ENCODE data around the gene ACTA2. TPM values are rescaled to one million over a fixed set of nuclear protein-coding genes. Genes with fewer than 3 reads are reported as not detected.

ACTA2 gene
- total RNA-seq, 1 experiment from 2014 or later = 2.4 TPM

DNA sequence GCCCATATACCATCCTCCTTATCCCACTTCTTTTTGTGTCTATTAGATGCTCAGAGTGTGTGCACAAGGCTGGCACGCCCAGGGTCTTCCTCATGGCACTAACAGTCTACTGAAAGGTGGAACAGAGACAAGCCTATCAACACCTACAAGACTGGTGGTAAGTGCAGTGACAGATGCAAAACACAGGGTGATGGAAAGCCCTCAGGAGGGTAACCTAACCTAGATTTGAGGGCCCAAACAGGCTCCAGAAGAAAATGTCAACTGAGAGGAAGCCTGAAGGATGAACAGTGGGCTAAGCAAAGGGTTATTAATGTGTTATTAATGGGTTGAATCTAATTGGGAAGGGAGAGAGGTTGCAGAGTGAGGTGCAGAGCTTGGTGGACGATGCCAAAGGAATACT lies 36.9 kb upstream of the ACTA2 start:
- Histone ChIP-seq H3K56ac (ENCODE audit: insufficient read length, low read depth, low read length) (no peak overlapping the region), H3K18ac (ENCODE audit: insufficient read length, low read depth, low read length) (no peak overlapping the region), H4K20me1 (ENCODE audit: control insufficient read depth, insufficient read depth, insufficient read length) (no peaks in the 10 kb centered on the region), H2BK5ac (ENCODE audit: insufficient read length, low read length) (no peak overlapping the region), H2BK20ac (ENCODE audit: low read depth, low read length, poor library complexity, severe bottlenecking) (no peak overlapping the region), H3K14ac (ENCODE audit: insufficient read depth, low read length) (no peak overlapping the region), H2BK120ac (ENCODE audit: low read depth, low read length, poor library complexity, severe bottlenecking) (no peak overlapping the region), H3K23me2 (ENCODE audit: insufficient read length, low read depth, low read length, poor library complexity, severe bottlenecking) (peaks cover 18% of the 10 kb centered on the region), H3K9ac (ENCODE audit: extremely low read depth, insufficient read length, low read length) (no peak overlapping the region), H3K27ac (ENCODE audit: insufficient read length, low read depth, low read length) (no peak overlapping the region), H4K5ac (ENCODE audit: insufficient read length, low read depth, low read length) (no peak overlapping the region), H4K91ac (ENCODE audit: insufficient read length, low read depth, low read length) (no peak overlapping the region), H3K27me3 (ENCODE audit: insufficient read depth, low read length) (no peaks in the 10 kb centered on the region; the same call in 1 of the 2 replicates), H3K4ac (ENCODE audit: low read depth, low read length) (no peak overlapping the region), H3K9me3 (ENCODE audit: control insufficient read depth, low read depth, low read length) (no peaks in the 10 kb centered on the region), H2AK5ac (ENCODE audit: insufficient read length, low read length) (no peak overlapping the region), H4K8ac (replicated peaks; ENCODE audit: insufficient read length, low read depth, low read length) (no peak overlapping the region), H3T11ph (ENCODE audit: low read length) (no peak overlapping the region), H2BK12ac (ENCODE audit: insufficient read length, low read depth, low read length) (no peak overlapping the region), H3K4me1 (ENCODE audit: insufficient read depth, low read length) (no peaks in the 10 kb centered on the region), H3K4me2 (ENCODE audit: insufficient read depth, insufficient read length, low read length) (no peak overlapping the region), H3K79me1 (ENCODE audit: insufficient read depth, low read depth, low read length, poor library complexity, severe bottlenecking) (no peaks in the 10 kb centered on the region), H3K23ac (ENCODE audit: insufficient read length, low read depth, low read length) (no peak overlapping the region), H2BK15ac (ENCODE audit: low read depth, low read length) (no peak overlapping the region), H3K79me2 (ENCODE audit: insufficient read depth, low read length) (no peaks in the 10 kb centered on the region), H2AFZ (ENCODE audit: low read length) (no peak overlapping the region)
- Mint-ChIP-seq H3K4me1 (peaks cover 28 to 29% of the 10 kb centered on the region in 2 experiments), H3K27me3 (ENCODE audit: low read depth) (peaks cover 42% of the 10 kb centered on the region), H3K9me3 (0 out of 5 replicates have a peak, but pooled peaks cover 0 to 2% of the 10 kb centered on the region in 2 experiments), H3K4me3 (peak overlapping the region in 1 of 2 experiments; percentile 50; a peak in 1 of 5 replicates), H3K27ac (no peak overlapping the region), H3K36me3 (ENCODE audit: insufficient read depth in 1 of 3, low read depth in 3 of 3) (no peaks in the 10 kb centered on the region; a peak in 1 of 7 replicates)
- no peak for DNase-seq
- no CpG with 5 or more reads among the region's 2 CpGs for WGBS (ENCODE audit: extremely low coverage, insufficient read length, low lambda C conversion rate)
- TF ChIP-seq, protein P1, sequence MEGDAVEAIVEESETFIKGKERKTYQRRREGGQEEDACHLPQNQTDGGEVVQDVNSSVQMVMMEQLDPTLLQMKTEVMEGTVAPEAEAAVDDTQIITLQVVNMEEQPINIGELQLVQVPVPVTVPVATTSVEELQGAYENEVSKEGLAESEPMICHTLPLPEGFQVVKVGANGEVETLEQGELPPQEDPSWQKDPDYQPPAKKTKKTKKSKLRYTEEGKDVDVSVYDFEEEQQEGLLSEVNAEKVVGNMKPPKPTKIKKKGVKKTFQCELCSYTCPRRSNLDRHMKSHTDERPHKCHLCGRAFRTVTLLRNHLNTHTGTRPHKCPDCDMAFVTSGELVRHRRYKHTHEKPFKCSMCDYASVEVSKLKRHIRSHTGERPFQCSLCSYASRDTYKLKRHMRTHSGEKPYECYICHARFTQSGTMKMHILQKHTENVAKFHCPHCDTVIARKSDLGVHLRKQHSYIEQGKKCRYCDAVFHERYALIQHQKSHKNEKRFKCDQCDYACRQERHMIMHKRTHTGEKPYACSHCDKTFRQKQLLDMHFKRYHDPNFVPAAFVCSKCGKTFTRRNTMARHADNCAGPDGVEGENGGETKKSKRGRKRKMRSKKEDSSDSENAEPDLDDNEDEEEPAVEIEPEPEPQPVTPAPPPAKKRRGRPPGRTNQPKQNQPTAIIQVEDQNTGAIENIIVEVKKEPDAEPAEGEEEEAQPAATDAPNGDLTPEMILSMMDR (conservative IDR thresholded peaks at IDR 0.05) = no peak
